ENCODE data around the gene ISYNA1. TPM values are rescaled to one million over a fixed set of nuclear protein-coding genes. Genes with fewer than 3 reads are reported as not detected.

ISYNA1 gene
- total and polyA plus RNA-seq, 2 of the 8 experiments (the other 6 are each of a cell fraction or from before 2014, with no cell fraction given): 207 to 264 TPM

- no peak overlapping the region for H3K9ac ChIP-seq (replicated peaks in 1 of 4; ENCODE audit: extremely low read depth in 1 of 4, low read depth in 3 of 4, low read length in 3 of 4)
- no peak overlapping the region for H3K14ac ChIP-seq (ENCODE audit: insufficient read length)
- no peaks in the 10 kb centered on the region; the same call in 1 of the 2 replicates for H3K79me1 ChIP-seq (ENCODE audit: low read depth, low read length)
- H3K4me3 ChIP-seq (ENCODE audit: extremely low read depth in 1 of 4, insufficient read depth in 2 of 4, low read depth in 3 of 4, low read length in 4 of 4): no peak overlapping the region
- 0 out of 2 replicates have a peak overlapping the region, but pooled peaks have one; percentile 44 for H2BK5ac ChIP-seq (ENCODE audit: low read depth, low read length)
- H2AFZ ChIP-seq (ENCODE audit: low read length): no peak overlapping the region
- ChIA-PET POLR2A (ENCODE audit: partially characterized antibody) (interaction anchor here (0.6 to 6.7 kb wide), 9 partner anchors 11 to 1796 kb away, joined by 3 to 65 read pairs (median 4); partner anchors contain the start of genes REX1BD and SSBP4), CTCF (ENCODE audit: partially characterized antibody) (interaction anchor here (0.9 to 2.2 kb wide), 4 partner anchors 14 to 89 kb away, joined by 3 to 6 read pairs (median 4); partner anchors contain the start of gene SSBP4)
- peaks cover 5 to 52% (median 32%) of the 10 kb centered on the region in 4 experiments for H3K4me1 ChIP-seq (replicated peaks in 1 of 4; ENCODE audit: control insufficient read depth in 3 of 4, insufficient read depth in 4 of 4, low read length in 3 of 4)
- no peak overlapping the region for H4K91ac ChIP-seq (replicated peaks; ENCODE audit: insufficient read length, low read length)
- no peak overlapping the region for H4K8ac ChIP-seq (ENCODE audit: extremely low read depth, insufficient read depth, low read length)
- DNase-seq (ENCODE audit: low read depth in 1 of 2, low spot score in 2 of 2) (no peak), FAIRE-seq (no peak)
- no peak overlapping the region for H3K4ac ChIP-seq (replicated peaks; ENCODE audit: insufficient read length, low read depth, low read length)
- no peak overlapping the region for H2AK5ac ChIP-seq (ENCODE audit: low read depth, low read length)
- H3K4me2 ChIP-seq (ENCODE audit: insufficient read depth in 1 of 2, low read depth in 2 of 2, low read length in 2 of 2): no peak overlapping the region
- H4K20me1 ChIP-seq (replicated peaks in 1 of 2; ENCODE audit: control insufficient read depth in 1 of 2, insufficient read depth in 2 of 2, low read length in 2 of 2): peaks cover 0 to 14% of the 10 kb centered on the region in 2 experiments
- WGBS, 2 experiments (ENCODE audit: extremely low coverage in 1 of 2, insufficient coverage in 1 of 2, insufficient read length in 1 of 2, insufficient replicate concordance in 2 of 2, low coverage in 1 of 2, low lambda C conversion rate in 2 of 2, missing lambda C conversion rate in 1 of 2): 98% methylated on average over 27 of the region's 49 CpGs; no CpG with 5 or more reads in 1 of the 2 experiments
- no peak overlapping the region for H3K18ac ChIP-seq (ENCODE audit: extremely low read depth, low read length)
- no peak overlapping the region for H2BK12ac ChIP-seq (ENCODE audit: low read depth, low read length)
- H3K79me2 ChIP-seq (ENCODE audit: control insufficient read depth in 1 of 2, insufficient read depth in 2 of 2, low read length in 2 of 2): no peaks in the 10 kb centered on the region
- H3K36me3 ChIP-seq (ENCODE audit: control insufficient read depth in 2 of 4, insufficient read depth in 4 of 4, low read length in 3 of 4): peaks cover 2 to 13% (median 7%) of the 10 kb centered on the region in 4 experiments; a peak in 4 of 8 replicates
- no peak overlapping the region for H2BK120ac ChIP-seq (replicated peaks; ENCODE audit: low read depth, low read length)
- H4K5ac ChIP-seq (ENCODE audit: insufficient read length, low read depth, low read length): no peak overlapping the region
- H3K27me3 ChIP-seq (replicated peaks in 1 of 4; ENCODE audit: control insufficient read depth in 3 of 4, extremely low read depth in 1 of 4, insufficient read depth in 3 of 4, low read length in 3 of 4): no peaks in the 10 kb centered on the region; a peak in 1 of 7 replicates
- TF ChIP-seq FOSL1 (IDR thresholded peaks at IDR 0.05; ENCODE audit: insufficient read depth, low read depth, low read length) (no peak), SP2 (IDR thresholded peaks at IDR 0.05; ENCODE audit: low read length) (no peak), CHD2 (IDR thresholded peaks at IDR 0.05; ENCODE audit: low read length) (no peak), HDAC2 (IDR thresholded peaks at IDR 0.05; ENCODE audit: borderline replicate concordance in 1 of 2, low read depth in 2 of 2, low read length in 2 of 2) (no peak)
- H3K27ac ChIP-seq (ENCODE audit: low read depth, low read length): no peak overlapping the region
- no peak overlapping the region for H2BK15ac ChIP-seq (ENCODE audit: low read length)
- no peak overlapping the region for H3K56ac ChIP-seq (replicated peaks; ENCODE audit: insufficient read length, low read depth, low read length)
- H3K9me3 ChIP-seq (ENCODE audit: insufficient read depth in 2 of 2, low read depth in 1 of 2, low read length in 1 of 2): no peaks in the 10 kb centered on the region
- H2BK20ac ChIP-seq (ENCODE audit: low read length): no peak overlapping the region
- peaks cover 13% of the 10 kb centered on the region; the same call in 1 of the 2 replicates for H3K23me2 ChIP-seq (ENCODE audit: low read depth, low read length)
- no peak overlapping the region for H3K23ac ChIP-seq (ENCODE audit: insufficient read length)
Measured at GRCh38 chr19:18435178-18435841, 2.6 kb downstream of the ISYNA1 start.
